Mesenchymal stem cell (in vitro differentiated cells and primary cell): Measurements from ENCODE around the gene BASP1.

Source experiments
- DNase-seq: peaks from one replicate; pipeline ENCODE4 v3.0.0-alpha.2; 2013
- H2AFZ ChIP-seq: one replicate; pipeline ENCODE4 v1.6.1; 2013; ENCODE audit warnings: low read depth, mild to moderate bottlenecking, control low read depth, inconsistent platforms, low read length, moderate library complexity
- H2AK5ac ChIP-seq: 2 replicates; pipeline ENCODE4 v1.6.1; 2013; ENCODE audit warnings: low read length, moderate library complexity, mild to moderate bottlenecking, inconsistent platforms; ENCODE audit not compliant: severe bottlenecking
- H2BK120ac ChIP-seq: one replicate; pipeline ENCODE4 v1.6.1; 2013; ENCODE audit warnings: low read depth, mild to moderate bottlenecking, inconsistent platforms, low read length, moderate library complexity
- H2BK12ac ChIP-seq, 2 experiments: one replicate each; pipeline ENCODE4 v1.6.1; 2013; ENCODE audit warnings: inconsistent platforms in 2 of 2, low read length in 2 of 2, mild to moderate bottlenecking in 2 of 2, moderate library complexity in 2 of 2, control low read depth in 1 of 2
- H2BK15ac ChIP-seq: one replicate; pipeline ENCODE4 v1.6.1; 2013; ENCODE audit warnings: mild to moderate bottlenecking, low read depth, inconsistent platforms; ENCODE audit not compliant: poor library complexity, severe bottlenecking
- H2BK5ac ChIP-seq: 2 replicates; pipeline ENCODE4 v1.6.1; 2013; ENCODE audit warnings: low read depth, mild to moderate bottlenecking, low read length, control low read depth, inconsistent platforms; ENCODE audit not compliant: poor library complexity, severe bottlenecking
- H3K14ac ChIP-seq, 2 experiments: one replicate each; pipeline ENCODE4 v1.6.1; 2013; ENCODE audit warnings: inconsistent platforms in 2 of 2, low read length in 2 of 2, control low read depth in 1 of 2, mild to moderate bottlenecking in 1 of 2, moderate library complexity in 1 of 2
- H3K18ac ChIP-seq, 2 experiments: one replicate each; pipeline ENCODE4 v1.6.1; 2013; ENCODE audit warnings: inconsistent platforms in 2 of 2, low read length in 2 of 2, control low read depth in 1 of 2, low read depth in 1 of 2, mild to moderate bottlenecking in 1 of 2
- H3K23ac ChIP-seq, 2 experiments: one replicate each; pipeline ENCODE4 v1.6.1; 2013; ENCODE audit warnings: inconsistent platforms in 2 of 2, low read length in 2 of 2, mild to moderate bottlenecking in 2 of 2, moderate library complexity in 2 of 2, control low read depth in 1 of 2
- H3K27ac ChIP-seq: 2 replicates; pipeline ENCODE4 v1.5.1; 2013; ENCODE audit warnings: mild to moderate bottlenecking, moderate library complexity, low read length, control low read depth, inconsistent platforms; ENCODE audit not compliant: poor library complexity, severe bottlenecking
- H3K27me3 ChIP-seq, 2 experiments: 2 replicates each; pipeline versions ENCODE4 v1.6.1 to v1.7.0; 2013; ENCODE audit warnings: low read length in 2 of 2, mild to moderate bottlenecking in 2 of 2, moderate library complexity in 2 of 2, control low read depth in 1 of 2, inconsistent platforms in 1 of 2; ENCODE audit not compliant: control insufficient read depth in 1 of 2, insufficient read depth in 1 of 2
- H3K36me3 ChIP-seq, 2 experiments: 2 replicates each; pipeline versions ENCODE4 v1.6.1 to v1.7.0; 2013; ENCODE audit warnings: low read length in 2 of 2, control low read depth in 1 of 2, inconsistent platforms in 1 of 2, low read depth in 1 of 2, mild to moderate bottlenecking in 1 of 2; ENCODE audit not compliant: insufficient read depth in 2 of 2, control insufficient read depth in 1 of 2
- H3K4ac ChIP-seq, 2 experiments: one replicate each; pipeline ENCODE4 v1.6.1; 2013; ENCODE audit warnings: inconsistent platforms in 2 of 2, low read length in 2 of 2, mild to moderate bottlenecking in 2 of 2, moderate library complexity in 2 of 2, control low read depth in 1 of 2, low read depth in 1 of 2
- H3K4me1 ChIP-seq: 2 replicates; pipeline ENCODE4 v1.6.1; 2013; ENCODE audit warnings: low read depth, low read length, control low read depth; ENCODE audit not compliant: control insufficient read depth, insufficient read depth
- H3K4me2 ChIP-seq: 2 replicates; pipeline ENCODE4 v1.6.1; 2013; ENCODE audit warnings: low read length, mild to moderate bottlenecking, inconsistent platforms; ENCODE audit not compliant: poor library complexity, severe bottlenecking
- H3K4me3 ChIP-seq, 2 experiments: 2 replicates each; pipeline versions ENCODE4 v1.5.1 to v1.7.0; 2013; ENCODE audit warnings: low read length in 2 of 2, mild to moderate bottlenecking in 2 of 2, control low read depth in 1 of 2, low read depth in 1 of 2; ENCODE audit not compliant: insufficient read depth in 1 of 2
- H3K79me1 ChIP-seq: replicated peaks from 2 replicates; pipeline ENCODE4 v1.6.1; 2013; ENCODE audit warnings: mild to moderate bottlenecking, control low read depth, low read length, inconsistent platforms; ENCODE audit not compliant: poor library complexity, severe bottlenecking
- H3K9ac ChIP-seq: 2 replicates; pipeline ENCODE4 v1.7.0; 2013; ENCODE audit warnings: mild to moderate bottlenecking, low read length, moderate library complexity
- H3K9me3 ChIP-seq: 2 replicates; pipeline ENCODE4 v1.7.0; 2013; ENCODE audit warnings: mild to moderate bottlenecking, low read length; ENCODE audit not compliant: control insufficient read depth
- H4K8ac ChIP-seq: one replicate; pipeline ENCODE4 v1.6.1; 2013; ENCODE audit warnings: inconsistent platforms, mild to moderate bottlenecking, low read length, moderate library complexity
- H4K91ac ChIP-seq: one replicate; pipeline ENCODE4 v1.6.1; 2013; ENCODE audit warnings: mild to moderate bottlenecking, low read length, inconsistent platforms
- WGBS: methylation state at CpG from one replicate; pipeline ENCODE4 v1.1.7; 2013; ENCODE audit warnings: mixed read lengths; 5-methylcytosine and 5-hydroxymethylcytosine counted together

BASP1 gene

DNA sequence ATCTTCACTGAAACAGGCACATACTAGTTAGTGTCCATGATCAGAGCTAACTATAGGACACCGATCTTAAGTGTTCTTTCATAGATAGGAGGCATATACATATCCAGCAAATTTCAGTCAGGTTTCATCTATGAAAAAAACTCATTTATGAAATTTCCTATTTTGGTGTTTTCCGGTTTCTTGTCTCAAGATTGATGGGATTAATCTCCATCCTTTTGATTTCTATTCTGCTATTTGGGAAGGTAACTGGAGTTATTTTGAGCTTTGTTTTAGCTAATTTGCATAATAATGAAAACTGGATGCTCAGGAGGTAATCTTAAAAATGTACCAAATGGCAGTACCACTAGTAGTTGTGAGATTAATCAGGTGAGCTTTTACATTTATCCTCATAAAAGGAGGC lies 62.1 kb downstream of the BASP1 start:
- Histone ChIP-seq H2BK12ac (no peak overlapping the region), H3K9ac (no peak overlapping the region), H3K23ac (no peak overlapping the region), H2AFZ (no peak overlapping the region), H4K91ac (no peak overlapping the region), H3K4ac (no peak overlapping the region), H4K8ac (no peak overlapping the region), H3K4me3 (no peak overlapping the region), H3K14ac (no peak overlapping the region), H3K4me1 (no peaks in the 10 kb centered on the region), H2BK5ac (no peak overlapping the region), H3K27me3 (no peaks in the 10 kb centered on the region), H3K18ac (no peak overlapping the region), H3K4me2 (no peak overlapping the region), H3K9me3 (no peaks in the 10 kb centered on the region), H2BK120ac (no peak overlapping the region), H2AK5ac (no peak overlapping the region), H2BK15ac (no peak overlapping the region), H3K27ac (no peak overlapping the region), H3K36me3 (peaks cover 22 to 46% of the 10 kb centered on the region in 2 experiments), H3K79me1 (peaks cover 18% of the 10 kb centered on the region)
- 100% methylated on average over 1 of the region's 2 CpGs for WGBS
- DNase-seq: no peak

DNA sequence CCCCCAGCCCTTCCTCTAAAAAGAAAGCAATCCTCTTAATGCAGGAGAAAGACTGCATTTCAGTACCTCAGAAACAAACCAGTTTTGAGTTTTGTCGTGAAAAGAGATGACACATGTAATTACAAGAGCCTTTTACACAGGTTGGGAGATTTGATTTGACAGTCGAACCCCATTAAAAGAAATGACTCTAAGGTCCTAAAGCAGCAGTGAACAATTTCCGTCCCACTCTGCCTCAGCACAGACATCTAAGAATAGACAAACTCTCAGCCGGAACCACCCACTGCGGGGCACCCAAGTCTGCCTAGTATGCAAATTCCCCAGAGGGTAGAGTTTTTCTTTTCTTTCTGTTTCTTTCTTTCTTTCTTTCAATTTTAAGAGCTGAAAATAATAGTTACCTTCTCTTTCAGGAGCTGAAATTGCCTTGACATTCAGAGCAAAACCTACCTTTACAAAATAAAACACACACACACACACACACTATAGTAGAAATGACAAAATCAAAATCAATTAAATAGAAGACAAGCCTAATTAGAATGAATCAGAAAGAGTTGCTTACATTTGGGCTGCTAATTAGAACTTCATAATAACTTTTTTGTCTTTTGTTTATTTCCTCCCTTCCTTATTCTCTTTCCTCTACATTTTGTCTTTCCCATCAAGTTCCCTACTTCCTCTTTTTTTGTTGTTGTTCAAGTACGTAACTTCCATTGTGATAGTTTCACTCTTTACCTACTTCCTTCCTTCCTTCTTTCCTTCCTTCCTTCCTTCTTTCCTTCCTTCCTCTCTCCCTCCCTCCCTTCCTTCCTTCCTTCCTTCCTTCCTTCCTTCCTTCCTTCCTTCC lies 65.1 kb downstream of the BASP1 start:
- Histone ChIP-seq H3K4me3 (no peak overlapping the region), H3K4me1 (no peaks in the 10 kb centered on the region), H3K79me1 (peaks cover 4% of the 10 kb centered on the region), H3K9ac (no peak overlapping the region), H3K27me3 (no peaks in the 10 kb centered on the region), H3K36me3 (peaks cover 4 to 18% of the 10 kb centered on the region in 2 experiments), H4K91ac (no peak overlapping the region), H2AFZ (no peak overlapping the region), H3K14ac (no peak overlapping the region), H3K18ac (no peak overlapping the region), H3K4me2 (no peak overlapping the region), H4K8ac (no peak overlapping the region), H2BK120ac (no peak overlapping the region), H2AK5ac (no peak overlapping the region), H2BK12ac (no peak overlapping the region), H2BK5ac (no peak overlapping the region), H3K27ac (no peak overlapping the region), H3K4ac (no peak overlapping the region), H3K9me3 (no peaks in the 10 kb centered on the region), H3K23ac (no peak overlapping the region), H2BK15ac (no peak overlapping the region)
- no peak for DNase-seq
- 63% methylated on average over 4 of the region's 6 CpGs for WGBS

DNA sequence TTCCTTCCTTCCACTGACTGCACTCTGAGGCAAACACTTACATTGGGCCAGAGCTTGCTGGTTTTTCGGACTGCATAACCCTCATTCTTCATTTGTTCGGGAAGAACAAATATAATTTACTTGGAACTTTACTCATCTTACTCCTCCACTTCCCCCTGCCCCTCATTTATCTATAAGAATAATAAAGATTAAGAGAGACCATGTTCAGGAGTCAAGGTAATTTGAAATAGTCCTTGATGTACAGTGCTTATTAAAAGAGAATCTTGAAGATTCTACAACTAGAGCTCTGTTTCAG lies 65.6 kb downstream of the BASP1 start:
- H3K79me1 ChIP-seq: peaks cover 2% of the 10 kb centered on the region
- H3K23ac ChIP-seq: no peak overlapping the region
- no peak overlapping the region for H3K18ac ChIP-seq
- H3K27ac ChIP-seq: no peak overlapping the region
- H4K8ac ChIP-seq: no peak overlapping the region
- H3K14ac ChIP-seq: no peak overlapping the region
- H3K4me2 ChIP-seq: no peak overlapping the region
- H2BK120ac ChIP-seq: no peak overlapping the region
- H3K9ac ChIP-seq: no peak overlapping the region
- WGBS: 90% methylated on average over 2 of the region's 2 CpGs
- no peaks in the 10 kb centered on the region for H3K4me1 ChIP-seq
- no peaks in the 10 kb centered on the region for H3K9me3 ChIP-seq
- no peaks in the 10 kb centered on the region for H3K27me3 ChIP-seq
- H2AK5ac ChIP-seq: no peak overlapping the region
- H4K91ac ChIP-seq: no peak overlapping the region
- no peak overlapping the region for H2AFZ ChIP-seq
- H2BK5ac ChIP-seq: no peak overlapping the region
- H3K4me3 ChIP-seq: no peak overlapping the region
- DNase-seq: no peak
- no peak overlapping the region for H3K4ac ChIP-seq
- H2BK12ac ChIP-seq: no peak overlapping the region
- H2BK15ac ChIP-seq: no peak overlapping the region
- H3K36me3 ChIP-seq: peaks cover 4 to 13% of the 10 kb centered on the region in 2 experiments

DNA sequence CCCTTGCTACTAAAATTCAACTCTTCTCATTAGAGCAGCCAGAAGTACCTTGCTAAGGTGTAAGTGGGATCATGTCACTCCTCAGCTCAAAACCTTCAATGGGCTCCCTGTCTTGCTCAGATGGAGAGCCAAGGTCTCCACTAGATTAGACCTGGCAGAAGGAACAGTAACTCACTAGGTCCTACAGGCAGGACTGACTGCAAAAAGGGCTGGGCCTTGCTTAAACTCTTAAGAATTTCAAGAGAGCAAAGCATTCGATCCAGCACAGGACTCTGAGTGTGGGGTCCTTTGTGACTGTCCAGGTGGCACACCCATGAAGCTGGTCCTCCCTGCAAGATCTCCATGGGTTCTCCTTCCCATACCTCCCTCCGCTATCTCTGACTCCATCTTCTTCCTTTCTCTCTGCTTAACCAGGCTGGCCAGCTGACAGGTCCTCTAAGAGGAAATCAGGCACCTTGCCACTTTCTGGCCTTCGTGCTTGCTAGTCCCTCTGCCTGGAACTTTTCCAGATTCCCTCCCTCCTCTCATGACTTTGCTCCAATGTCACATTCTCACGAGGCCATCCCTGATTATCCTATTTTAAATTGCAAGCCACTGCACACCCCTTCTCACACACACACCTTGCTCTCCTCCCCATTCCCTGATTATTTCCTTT lies 70.2 kb downstream of the BASP1 start:
- no peak overlapping the region for H3K9ac ChIP-seq
- H3K79me1 ChIP-seq: no peaks in the 10 kb centered on the region
- no peak overlapping the region for H3K14ac ChIP-seq
- H4K91ac ChIP-seq: no peak overlapping the region
- H3K4me3 ChIP-seq: no peak overlapping the region
- H3K36me3 ChIP-seq: no peaks in the 10 kb centered on the region
- no peak overlapping the region for H2AFZ ChIP-seq
- H2BK5ac ChIP-seq: no peak overlapping the region
- no peak overlapping the region for H3K4ac ChIP-seq
- H2AK5ac ChIP-seq: no peak overlapping the region
- H2BK120ac ChIP-seq: no peak overlapping the region
- H3K23ac ChIP-seq: no peak overlapping the region
- WGBS: 92% methylated on average over 4 of the region's 4 CpGs
- H3K27me3 ChIP-seq: no peaks in the 10 kb centered on the region
- no peak for DNase-seq
- H4K8ac ChIP-seq: no peak overlapping the region
- no peak overlapping the region for H2BK12ac ChIP-seq
- no peak overlapping the region for H3K18ac ChIP-seq
- peaks cover 2% of the 10 kb centered on the region for H3K4me1 ChIP-seq
- no peak overlapping the region for H3K4me2 ChIP-seq
- no peaks in the 10 kb centered on the region for H3K9me3 ChIP-seq
- H3K27ac ChIP-seq: no peak overlapping the region
- H2BK15ac ChIP-seq: no peak overlapping the region
